SU-DHL-6 (cell line): ENCODE data around the gene ULK3.

ENCODE experiments used
- EZH2phosphoT487 ChIP-seq: fragments of 200-600 bp; sonication (generic), shearing (Covaris generic); conservative IDR thresholded peaks from 2 replicates; pipeline ENCODE4 v1.6.1; 2018; ENCODE audit warnings: mild to moderate bottlenecking, antibody characterized with exemption, low read length, moderate library complexity, mixed read lengths
- TF ChIP-seq, protein P1 (sequence below): fragments of 200-600 bp; sonication (generic); IDR thresholded peaks from one replicate; pipeline ENCODE4 v1.5.1; 2017; ENCODE audit warnings: antibody characterized with exemption, mild to moderate bottlenecking, low read length, moderate library complexity; ENCODE audit not compliant: insufficient read depth, poor library complexity, severe bottlenecking

- TF ChIP-seq, protein P1, sequence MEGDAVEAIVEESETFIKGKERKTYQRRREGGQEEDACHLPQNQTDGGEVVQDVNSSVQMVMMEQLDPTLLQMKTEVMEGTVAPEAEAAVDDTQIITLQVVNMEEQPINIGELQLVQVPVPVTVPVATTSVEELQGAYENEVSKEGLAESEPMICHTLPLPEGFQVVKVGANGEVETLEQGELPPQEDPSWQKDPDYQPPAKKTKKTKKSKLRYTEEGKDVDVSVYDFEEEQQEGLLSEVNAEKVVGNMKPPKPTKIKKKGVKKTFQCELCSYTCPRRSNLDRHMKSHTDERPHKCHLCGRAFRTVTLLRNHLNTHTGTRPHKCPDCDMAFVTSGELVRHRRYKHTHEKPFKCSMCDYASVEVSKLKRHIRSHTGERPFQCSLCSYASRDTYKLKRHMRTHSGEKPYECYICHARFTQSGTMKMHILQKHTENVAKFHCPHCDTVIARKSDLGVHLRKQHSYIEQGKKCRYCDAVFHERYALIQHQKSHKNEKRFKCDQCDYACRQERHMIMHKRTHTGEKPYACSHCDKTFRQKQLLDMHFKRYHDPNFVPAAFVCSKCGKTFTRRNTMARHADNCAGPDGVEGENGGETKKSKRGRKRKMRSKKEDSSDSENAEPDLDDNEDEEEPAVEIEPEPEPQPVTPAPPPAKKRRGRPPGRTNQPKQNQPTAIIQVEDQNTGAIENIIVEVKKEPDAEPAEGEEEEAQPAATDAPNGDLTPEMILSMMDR: no peak
- no peak for TF ChIP-seq EZH2phosphoT487
Observed at GRCh38 chr15:74798388-74799254, 44.3 kb downstream of the ULK3 start.
